Muscle of back (tissue), 11 donors: ENCODE results near the gene SPHK2. TPM values are rescaled to one million over a fixed set of nuclear protein-coding genes. Genes with fewer than 3 reads are reported as not detected.

Source experiments
- DNase-seq, 3 donors: peaks; one replicate each; pipeline versions ENCODE4 v3.0.0 to v3.0.0-alpha.2; 2013
- polyA plus RNA-seq, 10 donors: library from polyadenylated mRNA; unstranded; fragments of 120-200 nt; gene quantifications; one replicate each; pipeline ENCODE4 v1.2.1, GENCODE V29; 2013; ENCODE audit not compliant: insufficient read length in 10 of 10

Gene SPHK2
- polyA plus RNA-seq, 10 donors, result 5.3 to 8.5 (median 7.4) TPM

GRCh38 chr19:48603449-48603848 is 15.9 kb upstream of the SPHK2 start:
- no peak for DNase-seq

GRCh38 chr19:48603850-48604249 is 15.5 kb upstream of the SPHK2 start:
- DNase-seq, result no peak

DNA sequence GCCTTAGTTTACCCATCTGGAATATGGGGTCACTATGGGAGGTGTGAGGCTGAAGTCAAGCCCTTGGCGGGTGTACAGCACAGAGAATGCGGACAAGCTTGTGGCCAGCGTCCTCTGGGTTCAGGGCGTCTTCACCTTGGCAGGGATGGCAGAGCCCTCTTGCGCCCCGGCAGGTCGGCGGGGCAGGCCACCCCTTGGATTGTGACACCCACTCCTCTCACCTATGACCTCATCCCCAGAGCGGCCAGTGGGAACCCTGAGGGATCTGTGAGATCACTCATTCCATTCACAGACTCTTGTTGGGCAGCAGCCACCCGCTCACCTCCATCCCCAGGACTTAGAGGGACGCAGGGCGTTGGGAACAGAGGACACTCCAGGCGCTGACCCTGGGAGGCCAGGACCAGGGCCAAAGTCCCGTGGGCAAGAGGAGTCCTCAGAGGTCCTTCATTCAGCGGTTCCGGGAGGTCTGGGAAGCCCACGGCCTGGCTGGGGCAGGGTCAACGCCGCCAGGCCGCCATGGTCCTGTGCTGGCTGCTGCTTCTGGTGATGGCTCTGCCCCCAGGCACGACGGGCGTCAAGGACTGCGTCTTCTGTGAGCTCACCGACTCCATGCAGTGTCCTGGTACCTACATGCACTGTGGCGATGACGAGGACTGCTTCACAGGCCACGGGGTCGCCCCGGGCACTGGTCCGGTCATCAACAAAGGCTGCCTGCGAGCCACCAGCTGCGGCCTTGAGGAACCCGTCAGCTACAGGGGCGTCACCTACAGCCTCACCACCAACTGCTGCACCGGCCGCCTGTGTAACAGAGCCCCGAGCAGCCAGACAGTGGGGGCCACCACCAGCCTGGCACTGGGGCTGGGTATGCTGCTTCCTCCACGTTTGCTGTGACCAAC is 12.6 kb upstream of the SPHK2 start, which contains the start of gene SPACA4:
SPACA4 (plus strand) TSS at position 280 of the 896 bp plus-strand sequence; CDS start at position 517, 237 bp downstream.
- no peak for DNase-seq

- no peak for DNase-seq
These were observed 11.9 kb upstream of the SPHK2 start for GRCh38 chr19:48607359-48607755.

- DNase-seq, result peak in 1 of 3 donors; percentile 56
These were observed 10.5 kb upstream of the SPHK2 start for GRCh38 chr19:48608798-48609263.

- DNase-seq, result no peak
These were observed 9.7 kb upstream of the SPHK2 start for GRCh38 chr19:48609571-48610108.

- DNase-seq, result no peak
These were observed 7.4 kb upstream of the SPHK2 start for GRCh38 chr19:48611872-48612271.

DNA sequence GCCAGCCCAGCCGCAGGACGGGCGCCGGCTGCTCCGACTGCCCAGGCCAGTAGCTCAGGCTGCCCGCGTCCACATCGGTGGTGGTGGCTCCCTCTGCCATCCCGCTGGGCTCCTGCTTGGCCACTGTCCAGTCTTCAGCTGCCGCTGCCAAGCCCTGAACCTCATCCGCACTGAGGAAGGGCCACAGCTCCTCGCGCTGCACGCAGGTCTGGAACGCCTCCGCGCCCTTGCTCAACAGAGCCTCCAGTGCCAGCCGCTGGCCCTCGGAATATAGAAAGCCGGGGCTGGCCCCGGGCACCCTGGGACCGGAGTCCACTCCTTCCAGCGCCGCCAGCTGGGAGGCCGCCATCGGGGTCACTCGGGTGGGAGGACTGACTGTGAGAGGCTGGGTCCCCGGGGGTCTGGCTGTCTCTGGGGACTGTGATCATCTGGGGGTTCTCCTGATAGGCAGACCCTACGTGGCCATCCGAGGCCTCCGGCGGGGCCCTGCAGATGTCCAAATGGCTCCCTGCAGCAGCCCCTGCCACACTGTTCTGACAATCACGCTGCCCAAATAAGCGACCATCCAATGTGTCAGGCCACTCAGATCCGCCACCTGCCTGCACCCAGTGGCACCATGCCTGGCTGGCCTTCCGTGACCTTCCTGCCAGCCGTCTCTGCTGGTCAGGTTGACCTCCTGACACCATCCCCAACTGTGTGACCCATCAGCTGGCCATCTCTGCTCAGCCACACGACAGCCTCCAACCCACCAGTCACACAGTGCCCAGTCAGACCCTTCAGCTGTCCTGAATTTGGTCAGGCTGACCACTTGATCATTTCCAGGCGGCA is 6.1 kb upstream of the SPHK2 start:
- no peak for DNase-seq

DNA sequence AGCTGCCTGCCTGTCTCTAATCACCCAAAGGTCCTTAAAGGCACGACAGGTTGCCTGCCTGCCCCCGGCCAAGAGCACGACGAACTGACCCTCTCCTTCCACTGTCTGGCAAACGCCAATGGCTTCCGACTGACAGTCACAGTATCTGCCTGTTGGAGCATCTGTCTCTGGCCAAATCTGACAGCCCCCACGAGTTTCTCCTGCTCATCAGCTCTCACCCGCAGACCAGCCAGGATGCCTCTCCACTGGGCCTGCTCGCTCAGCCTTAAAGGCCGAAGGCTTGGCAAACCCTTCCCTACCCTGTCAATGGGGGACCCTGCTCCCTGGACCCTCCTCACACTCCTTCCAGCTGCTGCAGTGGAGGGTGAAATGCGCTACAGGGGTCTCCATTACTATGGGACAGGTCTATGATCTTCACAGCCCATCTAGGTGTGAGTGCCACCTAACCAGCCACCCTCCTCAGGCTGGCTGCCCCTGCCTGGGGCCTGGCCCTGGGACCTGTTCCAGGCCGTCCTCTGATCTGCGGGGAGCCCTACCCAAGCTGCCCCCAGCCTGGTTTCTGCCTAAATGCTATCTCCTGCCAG is 5.4 kb upstream of the SPHK2 start:
- no peak for DNase-seq

- DNase-seq, result no peak
These were observed 4.7 kb upstream of the SPHK2 start, which contains the start of gene FAM83E for GRCh38 chr19:48614436-48615230. Gene FAM83E, minus strand, starts transcription at chr19:48615076. Its CDS starts 1,704 bp downstream, at chr19:48613372.

DNA sequence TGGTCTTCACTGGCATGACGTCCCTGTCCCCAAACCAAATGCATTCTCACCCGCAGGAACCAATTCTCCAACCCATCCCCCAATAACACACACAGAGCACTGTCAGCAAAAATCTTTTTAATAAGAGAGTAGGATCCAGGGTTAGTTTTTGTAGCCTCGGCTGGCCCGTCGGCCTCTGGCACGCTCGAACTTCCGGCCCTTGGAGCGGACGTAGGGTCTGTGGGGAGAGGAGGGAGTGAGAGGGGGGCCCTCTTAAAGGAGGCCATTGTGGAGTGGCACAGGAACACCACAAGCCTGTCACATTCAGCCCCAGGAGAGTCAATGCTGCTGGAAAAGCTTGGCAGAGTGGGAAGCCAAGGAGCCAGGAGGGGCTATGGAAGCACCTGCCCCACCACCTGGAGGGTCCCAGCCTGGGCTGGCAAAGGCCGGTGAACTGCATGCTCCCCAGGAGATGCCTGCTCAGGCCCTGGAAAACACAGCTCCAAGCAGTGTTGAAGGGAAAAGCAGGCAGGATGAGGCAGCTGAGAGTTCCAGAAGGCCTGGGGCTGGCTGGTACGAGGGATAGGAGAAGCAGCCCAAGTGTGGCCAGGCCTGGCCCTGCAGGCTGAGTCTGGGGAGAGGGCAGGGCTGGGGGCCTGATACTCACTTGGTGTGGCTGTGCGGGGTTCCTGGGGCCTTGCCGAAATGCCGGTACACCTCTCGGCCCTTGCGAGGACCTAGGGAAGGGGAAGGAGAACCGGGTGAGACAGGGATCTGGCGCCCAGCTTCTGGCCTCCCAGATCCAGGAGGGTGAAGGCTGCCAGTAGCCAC is 3.9 kb upstream of the SPHK2 start:
- DNase-seq, result no peak

DNA sequence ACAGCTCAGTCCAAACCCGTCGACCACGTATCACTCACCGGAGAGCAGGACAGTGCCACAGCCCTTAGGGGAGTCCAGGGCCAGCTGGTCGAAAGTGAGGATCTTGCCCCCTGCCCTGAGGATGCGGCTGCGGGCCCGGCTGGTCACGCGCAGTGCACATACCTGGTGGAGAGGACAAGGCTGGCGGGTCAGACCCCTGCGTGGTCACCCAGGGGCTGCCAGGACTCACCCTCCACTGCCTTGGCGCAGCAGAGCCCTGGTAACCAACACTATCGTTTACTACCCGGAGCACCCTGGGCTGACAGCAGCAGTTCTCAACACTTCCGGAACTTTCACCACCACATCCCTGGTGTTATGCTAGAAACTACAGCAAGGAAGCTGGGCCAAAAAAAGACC is 3.3 kb upstream of the SPHK2 start:
- no peak for DNase-seq

DNA sequence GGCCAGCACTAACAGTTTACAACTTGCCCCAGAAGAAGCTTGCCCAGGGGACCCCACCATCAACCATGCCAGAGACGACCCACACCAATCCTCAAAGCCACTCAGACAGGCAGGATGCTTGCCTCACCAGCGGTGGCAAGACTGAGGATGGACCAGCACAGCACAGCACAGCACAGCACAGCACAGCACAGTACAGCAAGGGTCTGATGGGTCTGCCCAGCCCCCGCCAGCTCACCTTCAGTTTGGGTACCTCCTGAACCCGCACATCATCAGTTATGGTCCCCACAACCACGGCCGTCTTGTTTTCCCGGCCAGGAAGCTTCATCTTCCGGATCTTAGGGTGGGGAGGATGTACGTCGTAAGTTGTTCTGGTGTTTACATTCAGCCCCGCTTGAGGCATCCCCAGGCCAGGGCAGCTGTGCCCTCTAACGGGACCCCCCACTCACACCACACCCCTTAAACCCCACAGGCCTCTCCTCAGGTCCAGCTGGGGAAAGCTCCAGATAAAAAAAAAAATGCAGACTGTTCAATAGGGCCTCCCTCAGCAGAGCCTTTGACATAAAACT is 2.7 kb upstream of the SPHK2 start:
- no peak for DNase-seq

DNA sequence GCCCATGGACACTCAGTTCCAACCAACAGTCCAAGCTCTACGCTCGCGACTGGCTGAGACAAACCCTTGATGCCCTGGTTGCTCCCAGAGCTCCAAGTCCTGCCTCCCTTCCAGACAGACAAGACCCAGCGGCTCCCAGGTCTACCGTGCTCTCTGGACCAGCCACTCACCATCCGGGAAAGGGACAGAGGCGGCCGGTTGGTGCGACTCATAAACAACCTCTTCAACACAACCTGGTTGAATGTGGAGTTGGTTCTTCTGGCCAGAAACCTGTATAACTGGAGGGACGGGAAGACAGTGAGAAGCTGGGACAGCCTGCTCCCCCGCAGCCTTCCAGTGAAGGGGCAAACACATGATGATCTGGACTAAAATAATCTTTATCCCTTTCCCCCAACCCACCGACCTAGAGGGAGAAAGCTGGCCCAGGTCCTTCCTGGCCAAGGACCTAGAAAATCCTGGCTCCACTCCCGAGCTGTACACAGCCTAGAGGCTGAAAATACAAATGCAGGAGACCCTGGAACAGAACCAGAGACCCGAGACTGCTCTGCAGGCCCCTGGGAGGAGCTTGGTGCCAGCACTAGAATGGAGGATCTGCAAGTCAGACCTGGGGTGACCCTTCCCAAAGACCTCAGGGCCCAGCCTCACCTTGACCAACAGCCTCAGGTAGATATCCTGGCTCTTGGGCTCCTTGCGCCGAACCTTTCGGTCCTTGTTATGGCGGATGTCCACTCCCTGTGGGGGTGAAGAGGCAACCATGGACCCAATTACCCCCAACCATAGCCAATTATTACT is 2.0 kb upstream of the SPHK2 start:
- DNase-seq, result peak in 1 of 3 donors; percentile 64

GRCh38 chr19:48618278-48618915 is 909 bp upstream of the SPHK2 start:
- DNase-seq, result no peak

DNA sequence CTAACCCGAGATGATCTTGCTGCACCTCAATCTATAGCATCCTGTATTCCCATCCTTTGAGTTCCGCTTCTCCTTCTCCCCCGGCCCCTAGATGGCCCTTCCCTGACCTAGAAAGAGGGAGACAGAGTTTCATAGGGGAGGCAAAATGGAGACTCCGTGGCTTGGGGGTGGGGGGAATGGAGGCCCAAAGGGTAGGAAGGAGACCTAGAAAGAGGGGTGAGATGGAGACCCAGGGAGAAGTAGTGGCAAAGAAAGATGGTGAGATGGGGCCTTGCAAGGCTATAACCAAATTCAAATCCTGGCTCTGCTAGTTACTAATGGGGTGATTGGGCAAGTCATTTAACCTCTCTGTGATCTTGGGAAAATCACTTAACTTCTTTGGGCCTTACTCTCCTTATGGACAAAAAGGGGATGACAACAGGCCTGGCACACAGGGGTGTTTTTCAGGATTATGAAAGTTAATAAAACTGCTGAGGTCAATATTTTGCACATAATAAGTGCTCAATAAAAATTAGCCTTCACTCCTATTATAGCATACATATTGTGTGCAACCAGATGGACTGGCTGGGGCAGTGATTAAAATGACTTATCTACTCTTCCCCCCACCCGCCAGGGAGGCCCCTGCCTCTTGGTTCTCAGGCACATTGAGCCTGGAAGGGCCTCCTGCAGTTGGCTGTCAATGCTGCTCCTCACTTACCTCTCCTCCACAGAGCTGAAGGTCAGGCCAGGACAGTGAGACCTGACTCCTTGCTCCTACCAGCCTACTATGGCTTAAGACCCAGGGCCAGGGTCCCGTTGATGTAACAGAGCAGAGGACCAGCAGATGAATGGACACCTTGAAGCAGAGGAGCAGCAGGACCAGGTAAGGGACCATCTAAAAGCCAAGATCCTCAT is 633 bp downstream of the SPHK2 start:
- no peak for DNase-seq

GRCh38 chr19:48623556-48624066 is 4.3 kb downstream of the SPHK2 start:
- no peak for DNase-seq
